C4-2B (cell line): ENCODE results near the gene IKZF1.

Source experiments
- CTCF ChIP-seq: fragments of 450-650 bp; conservative IDR thresholded peaks from 2 replicates; pipeline ENCODE4 v1.5.1; 2017; ENCODE audit warnings: mild to moderate bottlenecking
- ZFX ChIP-seq: fragments of 450-650 bp; IDR thresholded peaks from 2 replicates; pipeline ENCODE4 v1.6.1; 2017

GRCh38 chr7:50302486-50303334 is 1.8 kb upstream of the IKZF1 start:
- TF ChIP-seq CTCF (no peak), ZFX (no peak)
